BLaER1 treated with 17β-estradiol and CSF1 and Interleukin-3, amounts not matched to agents 10 nM and 100 nM (cell line): ENCODE data around the gene PKNOX2.
A peak's percentile ranks its signal among the peaks of the same experiment; 100 is the strongest.

Experiments used
- H3K27ac ChIP-seq, 11 experiments: shearing (Covaris generic); formaldehyde crosslinking; 2 replicates each; pipeline ENCODE4 v1.8.1; 2022
- H3K27me3 ChIP-seq, 11 experiments: shearing (Covaris generic); formaldehyde crosslinking; 2 replicates each; pipeline ENCODE4 v1.8.1; 2022
- H3K36me3 ChIP-seq, 11 experiments: shearing (Covaris generic); formaldehyde crosslinking; 2 replicates each; pipeline ENCODE4 v1.8.1; 2022
- H3K4me1 ChIP-seq, 10 experiments: shearing (Covaris generic); formaldehyde crosslinking; 2 replicates each; pipeline ENCODE4 v1.8.1; 2022
- H3K4me2 ChIP-seq, 11 experiments: shearing (Covaris generic); formaldehyde crosslinking; 2 replicates each; pipeline ENCODE4 v1.8.1; 2022
- H3K4me3 ChIP-seq, 10 experiments: shearing (Covaris generic); formaldehyde crosslinking; 2 replicates each; pipeline ENCODE4 v1.8.1; 2022
- H3K9ac ChIP-seq, 11 experiments: shearing (Covaris generic); formaldehyde crosslinking; 2 replicates each; pipeline ENCODE4 v1.8.1; 2022
- H3K9me3 ChIP-seq, 11 experiments: shearing (Covaris generic); formaldehyde crosslinking; replicated peaks in 1 of 11; 2 replicates each; pipeline ENCODE4 v1.8.1; 2022
- H4K20me1 ChIP-seq, 11 experiments: shearing (Covaris generic); formaldehyde crosslinking; 2 replicates each; pipeline ENCODE4 v1.8.1; 2022
- Cebpa-rat ChIP-seq, 11 experiments: shearing (Covaris generic); IDR thresholded peaks; 2 replicates each; pipeline ENCODE4 v1.8.1; 2022

The PKNOX2 gene

DNA sequence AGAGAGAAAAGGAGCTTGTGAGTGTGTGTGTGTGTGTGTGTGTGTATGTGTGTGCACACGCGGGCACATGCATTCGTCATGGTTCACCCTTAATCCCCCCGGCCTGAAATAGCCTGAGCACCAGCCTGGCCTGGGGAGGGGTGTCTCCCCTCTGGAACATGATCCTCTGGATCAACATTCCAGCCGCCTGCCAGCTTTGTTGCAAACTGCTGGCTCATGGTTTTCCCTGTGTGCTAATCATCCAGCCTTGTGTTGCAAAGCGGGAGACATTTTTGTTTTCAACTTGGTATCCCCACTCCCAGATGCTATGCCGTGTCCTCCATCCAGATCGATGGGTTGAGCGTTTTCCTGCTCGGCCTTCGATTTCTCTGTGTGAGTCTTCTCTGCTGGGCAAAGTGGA is 237.2 kb downstream of the PKNOX2 start:
- no peak for TF ChIP-seq Cebpa-rat (IDR thresholded peaks at IDR 0.05)
- no peaks in the 10 kb centered on the region for H3K9me3 ChIP-seq
- H3K36me3 ChIP-seq: no peaks in the 10 kb centered on the region
- H3K4me3 ChIP-seq: no peak overlapping the region
- no peak overlapping the region for H3K4me2 ChIP-seq
- 0 out of 22 replicates have a peak, but pooled peaks cover 0 to 5% (median 0%) of the 10 kb centered on the region in 11 experiments for H3K27me3 ChIP-seq
- peaks cover 0 to 12% (median 8%) of the 10 kb centered on the region in 10 experiments; a peak in 10 of 20 replicates for H3K4me1 ChIP-seq
- H3K27ac ChIP-seq: no peak overlapping the region
- H4K20me1 ChIP-seq: no peaks in the 10 kb centered on the region
- H3K9ac ChIP-seq: no peak overlapping the region

GRCh38 chr11:125402435-125402834 is 237.9 kb downstream of the PKNOX2 start:
- no peaks in the 10 kb centered on the region for H3K36me3 ChIP-seq
- H3K4me2 ChIP-seq: no peak overlapping the region
- no peak for TF ChIP-seq Cebpa-rat (IDR thresholded peaks at IDR 0.05)
- 0 out of 22 replicates have a peak, but pooled peaks cover 0 to 5% (median 0%) of the 10 kb centered on the region in 11 experiments for H3K27me3 ChIP-seq
- no peak overlapping the region for H3K27ac ChIP-seq
- H4K20me1 ChIP-seq: no peaks in the 10 kb centered on the region
- H3K9me3 ChIP-seq: no peaks in the 10 kb centered on the region
- H3K4me3 ChIP-seq: no peak overlapping the region
- H3K9ac ChIP-seq: no peak overlapping the region
- H3K4me1 ChIP-seq: peaks cover 0 to 12% (median 8%) of the 10 kb centered on the region in 10 experiments; a peak in 10 of 20 replicates

- Histone ChIP-seq H3K9me3 (no peaks in the 10 kb centered on the region), H3K27ac (no peak overlapping the region), H3K9ac (no peak overlapping the region), H3K36me3 (no peaks in the 10 kb centered on the region), H3K27me3 (0 out of 22 replicates have a peak, but pooled peaks cover 0 to 5% (median 0%) of the 10 kb centered on the region in 11 experiments), H3K4me1 (peaks cover 0 to 18% (median 7%) of the 10 kb centered on the region in 10 experiments; a peak in 9 of 20 replicates), H3K4me3 (no peak overlapping the region), H3K4me2 (peak overlapping the region in 2 of 11 experiments; percentile 15 to 31; a peak in 2 of 22 replicates), H4K20me1 (no peaks in the 10 kb centered on the region)
- no peak for TF ChIP-seq Cebpa-rat (IDR thresholded peaks at IDR 0.05)
Measured at GRCh38 chr11:125404157-125404810, 239.7 kb downstream of the PKNOX2 start.

GRCh38 chr11:125404811-125405790 is 240.6 kb downstream of the PKNOX2 start:
- TF ChIP-seq Cebpa-rat (IDR thresholded peaks at IDR 0.05): no peak
- H3K9me3 ChIP-seq: no peaks in the 10 kb centered on the region
- H3K9ac ChIP-seq: no peak overlapping the region
- H3K4me3 ChIP-seq: no peak overlapping the region
- peaks cover 0 to 18% (median 7%) of the 10 kb centered on the region in 10 experiments; a peak in 9 of 20 replicates for H3K4me1 ChIP-seq
- no peaks in the 10 kb centered on the region for H4K20me1 ChIP-seq
- no peak overlapping the region for H3K27ac ChIP-seq
- 0 out of 22 replicates have a peak, but pooled peaks cover 0 to 5% (median 0%) of the 10 kb centered on the region in 11 experiments for H3K27me3 ChIP-seq
- peak overlapping the region in 5 of 11 experiments; percentile 8 to 31 (median 25); a peak in 5 of 22 replicates for H3K4me2 ChIP-seq
- H3K36me3 ChIP-seq: no peaks in the 10 kb centered on the region

DNA sequence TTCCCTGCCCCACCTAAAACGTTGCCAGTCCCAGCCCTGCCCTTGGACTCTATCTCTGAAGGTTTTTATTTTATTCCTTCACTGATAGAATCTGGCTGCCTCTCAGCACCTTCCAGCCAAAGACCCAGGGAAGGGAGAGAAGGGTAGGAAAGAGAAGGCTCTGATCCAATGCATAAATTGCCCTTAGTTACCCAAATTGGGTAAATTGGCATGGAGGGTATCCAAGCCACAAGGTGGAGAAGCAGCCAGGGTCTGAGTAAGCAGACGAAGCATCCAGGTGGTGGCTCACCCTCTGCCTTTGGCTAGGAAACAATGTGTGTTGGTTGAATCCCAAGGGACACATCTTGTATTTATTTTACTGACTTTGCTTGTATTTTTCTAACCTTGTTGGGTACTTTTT is 242.5 kb downstream of the PKNOX2 start:
- H3K4me2 ChIP-seq: no peak overlapping the region
- H3K4me3 ChIP-seq: no peak overlapping the region
- no peaks in the 10 kb centered on the region for H3K9me3 ChIP-seq
- H3K4me1 ChIP-seq: peaks cover 0 to 18% (median 7%) of the 10 kb centered on the region in 10 experiments; a peak in 9 of 20 replicates
- H3K36me3 ChIP-seq: no peaks in the 10 kb centered on the region
- 0 out of 22 replicates have a peak, but pooled peaks cover 0 to 5% (median 0%) of the 10 kb centered on the region in 11 experiments for H3K27me3 ChIP-seq
- TF ChIP-seq Cebpa-rat (IDR thresholded peaks at IDR 0.05): no peak
- H4K20me1 ChIP-seq: no peaks in the 10 kb centered on the region
- no peak overlapping the region for H3K27ac ChIP-seq
- no peak overlapping the region for H3K9ac ChIP-seq

DNA sequence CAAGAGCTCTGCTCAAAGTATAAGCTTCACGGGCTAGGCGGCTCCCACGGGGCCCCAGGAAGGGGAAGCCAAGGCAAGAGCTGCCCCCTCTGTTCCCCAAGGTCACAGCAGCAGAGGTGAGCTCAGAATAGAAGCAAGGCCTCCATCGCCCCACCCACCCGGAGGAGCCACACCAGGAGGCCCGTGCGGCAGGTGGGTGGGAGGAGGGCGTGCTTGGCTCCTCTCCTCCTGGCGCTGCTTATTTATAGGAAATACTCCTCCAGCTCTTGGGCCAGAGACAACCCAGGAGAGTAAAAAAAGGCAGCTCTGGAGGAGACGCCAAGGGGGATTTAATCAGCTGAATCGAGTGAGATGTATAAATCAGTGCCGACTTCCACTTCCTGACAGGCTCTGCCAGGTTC is 243.8 kb downstream of the PKNOX2 start:
- no peak overlapping the region for H3K4me3 ChIP-seq
- H3K4me2 ChIP-seq: no peak overlapping the region
- peaks cover 0 to 18% (median 7%) of the 10 kb centered on the region in 10 experiments; a peak in 9 of 20 replicates for H3K4me1 ChIP-seq
- no peak overlapping the region for H3K9ac ChIP-seq
- no peak for TF ChIP-seq Cebpa-rat (IDR thresholded peaks at IDR 0.05)
- H4K20me1 ChIP-seq: no peaks in the 10 kb centered on the region
- H3K9me3 ChIP-seq: no peaks in the 10 kb centered on the region
- no peak overlapping the region for H3K27ac ChIP-seq
- 0 out of 22 replicates have a peak, but pooled peaks cover 0 to 5% (median 0%) of the 10 kb centered on the region in 11 experiments for H3K27me3 ChIP-seq
- H3K36me3 ChIP-seq: no peaks in the 10 kb centered on the region

- no peak overlapping the region for H3K9ac ChIP-seq
- peaks cover 0 to 17% (median 6%) of the 10 kb centered on the region in 10 experiments; a peak in 9 of 20 replicates for H3K4me1 ChIP-seq
- no peak overlapping the region for H3K4me2 ChIP-seq
- TF ChIP-seq Cebpa-rat (IDR thresholded peaks at IDR 0.05): no peak
- no peak overlapping the region for H3K27ac ChIP-seq
- 0 out of 22 replicates have a peak, but pooled peaks cover 0 to 5% (median 0%) of the 10 kb centered on the region in 11 experiments for H3K27me3 ChIP-seq
- no peak overlapping the region for H3K4me3 ChIP-seq
- no peaks in the 10 kb centered on the region for H3K9me3 ChIP-seq
- H3K36me3 ChIP-seq: no peaks in the 10 kb centered on the region
- H4K20me1 ChIP-seq: no peaks in the 10 kb centered on the region
Measured at GRCh38 chr11:125410091-125410490, 245.5 kb downstream of the PKNOX2 start.

DNA sequence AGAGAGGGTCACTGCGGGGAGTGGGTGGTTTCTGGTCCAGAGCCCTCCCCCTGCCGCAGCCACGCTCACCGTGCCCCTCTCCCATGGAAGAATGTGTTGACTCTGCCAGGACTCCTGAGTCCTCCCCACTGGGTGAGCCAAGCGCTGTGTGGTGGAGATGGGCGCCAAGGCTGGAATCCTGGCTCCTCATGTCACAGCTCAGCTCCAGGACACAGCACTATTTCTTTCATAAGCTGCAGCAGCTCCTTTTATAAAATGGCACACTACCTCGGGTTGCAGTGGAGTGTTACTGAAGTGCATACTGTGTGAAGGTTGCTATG is 247.6 kb downstream of the PKNOX2 start:
- Histone ChIP-seq H3K36me3 (no peaks in the 10 kb centered on the region), H3K27ac (no peak overlapping the region), H3K9ac (no peak overlapping the region), H3K9me3 (no peaks in the 10 kb centered on the region), H3K4me2 (no peak overlapping the region), H4K20me1 (no peaks in the 10 kb centered on the region), H3K27me3 (no peaks in the 10 kb centered on the region), H3K4me3 (no peak overlapping the region), H3K4me1 (peaks cover 0 to 6% (median 0%) of the 10 kb centered on the region in 10 experiments; a peak in 1 of 20 replicates)
- TF ChIP-seq Cebpa-rat (IDR thresholded peaks at IDR 0.05): no peak

- no peak for TF ChIP-seq Cebpa-rat (IDR thresholded peaks at IDR 0.05)
- no peaks in the 10 kb centered on the region for H3K27me3 ChIP-seq
- no peak overlapping the region for H3K9ac ChIP-seq
Measured at GRCh38 chr11:125412509-125412908, 248.0 kb downstream of the PKNOX2 start.

More at GRCh38 chr11:125412509-125412908, 248.0 kb downstream of the PKNOX2 start:
- no peaks in the 10 kb centered on the region for H4K20me1 ChIP-seq
- H3K36me3 ChIP-seq: no peaks in the 10 kb centered on the region
- H3K4me2 ChIP-seq: no peak overlapping the region
- H3K4me1 ChIP-seq: peaks cover 0 to 6% (median 0%) of the 10 kb centered on the region in 10 experiments; a peak in 1 of 20 replicates
- H3K27ac ChIP-seq: no peak overlapping the region
- no peak overlapping the region for H3K4me3 ChIP-seq
- H3K9me3 ChIP-seq: no peaks in the 10 kb centered on the region
